SK-N-SH (cell line): Measurements from ENCODE around the gene LHFPL6.

Experiments used
- CTCF ChIP-seq: fragments of 200-600 bp; sonication (generic); IDR thresholded peaks from 2 replicates; pipeline ENCODE4 v1.6.1; 2017; ENCODE audit warnings: antibody characterized with exemption, mild to moderate bottlenecking, moderate library complexity
- EP300 ChIP-seq, 2 experiments: IDR thresholded peaks; 2 replicates each; pipeline versions ENCODE4 v1.4.0 to v1.6.1; 2012; ENCODE audit warnings: borderline replicate concordance in 1 of 2, low read depth in 1 of 2, low read length in 1 of 2
- EZH2phosphoT487 ChIP-seq: fragments of 200-600 bp; sonication (generic); IDR thresholded peaks from 2 replicates; pipeline ENCODE4 v1.6.1; 2017; ENCODE audit warnings: low read depth, mixed run types, mild to moderate bottlenecking, antibody characterized with exemption, moderate library complexity, borderline replicate concordance
- GABPA ChIP-seq: IDR thresholded peaks from 2 replicates; pipeline ENCODE4 v1.4.0; 2012; ENCODE audit warnings: low read depth, mild to moderate bottlenecking
- JUND ChIP-seq: IDR thresholded peaks from 2 replicates; pipeline ENCODE4 v1.4.0; 2012
- MAX ChIP-seq: IDR thresholded peaks from 2 replicates; pipeline ENCODE4 v1.4.0; 2012; ENCODE audit warnings: low read depth
- MEF2A ChIP-seq: IDR thresholded peaks from 2 replicates; pipeline ENCODE4 v1.4.0; 2012; ENCODE audit warnings: low read depth, borderline replicate concordance
- POLR2AphosphoS5 ChIP-seq: IDR thresholded peaks from 2 replicates; pipeline ENCODE4 v1.6.1; 2012; ENCODE audit warnings: low read depth, low read length
- RAD21 ChIP-seq: IDR thresholded peaks from 2 replicates; pipeline ENCODE4 v1.6.1; 2012; ENCODE audit warnings: mild to moderate bottlenecking, low read length
- RXRA ChIP-seq: IDR thresholded peaks from 2 replicates; pipeline ENCODE4 v1.4.0; 2012; ENCODE audit warnings: low read depth, mild to moderate bottlenecking, borderline replicate concordance
- SMC3 ChIP-seq: IDR thresholded peaks from 2 replicates; pipeline ENCODE4 v1.6.1; 2012; ENCODE audit warnings: low read depth, low read length, improper control_type of control experiment
- TCF12 ChIP-seq: IDR thresholded peaks from 2 replicates; pipeline ENCODE4 v1.4.0; 2012
- USF2 ChIP-seq: fragments of 150-350 bp; IDR thresholded peaks from 2 replicates; pipeline ENCODE4 v1.6.1; 2017; ENCODE audit warnings: antibody characterized with exemption, low read length, low read depth, borderline replicate concordance
- YY1 ChIP-seq: IDR thresholded peaks from 2 replicates; pipeline ENCODE4 v1.4.0; 2012; ENCODE audit warnings: low read depth, mild to moderate bottlenecking

- TF ChIP-seq CTCF = no peak
- no peak for TF ChIP-seq MEF2A
- TF ChIP-seq RXRA = no peak
- no peak for TF ChIP-seq JUND
- TF ChIP-seq YY1 = no peak
- TF ChIP-seq EZH2phosphoT487 = no peak
- no peak for TF ChIP-seq USF2
- TF ChIP-seq EP300 (IDR thresholded peaks at IDR 0.05; ENCODE audit: borderline replicate concordance in 1 of 2, low read depth in 1 of 2, low read length in 1 of 2) = no peak
- TF ChIP-seq MAX = no peak
- no peak for TF ChIP-seq GABPA
- TF ChIP-seq RAD21 = no peak
- no peak for TF ChIP-seq SMC3
- TF ChIP-seq POLR2AphosphoS5 = no peak
- TF ChIP-seq TCF12 = no peak
Measured at GRCh38 chr13:39297664-39298171, 305.3 kb downstream of the LHFPL6 start.
